Measurements from ENCODE around the gene EXOC2.

EXOC2 gene

GRCh38 chr6:499617-500016 is 193.3 kb downstream of the EXOC2 start:
- DNase-seq (no peak), ATAC-seq (ENCODE audit: insufficient read depth, low read depth) (peak; percentile 52)
- H3K9me3 ChIP-seq (ENCODE audit: insufficient read depth, low read length, severe bottlenecking), result no peaks in the 10 kb centered on the region
- H3K36me3 ChIP-seq (ENCODE audit: insufficient read depth, low read length), result peaks cover 15% of the 10 kb centered on the region; the same call in 1 of the 2 replicates
- peaks cover 38% of the 10 kb centered on the region for H3K4me1 ChIP-seq (ENCODE audit: insufficient read depth, low read length)
- TF ChIP-seq EZH2 (IDR thresholded peaks at IDR 0.05; ENCODE audit: borderline replicate concordance, low read depth, low read length, severe bottlenecking) (no peak), CTCF (IDR thresholded peaks at IDR 0.05; ENCODE audit: borderline replicate concordance, extremely low read depth, low read length, poor library complexity, severe bottlenecking) (peak; percentile 15)
- no peak overlapping the region for H3K9ac ChIP-seq (ENCODE audit: low read depth, low read length)
- 0 out of 2 replicates have a peak overlapping the region, but pooled peaks have one; percentile 61 for H3K27ac ChIP-seq (ENCODE audit: low read length)
- H3K27me3 ChIP-seq (ENCODE audit: insufficient read depth, low read length, poor library complexity), result no peaks in the 10 kb centered on the region
- H3K4me2 ChIP-seq (ENCODE audit: insufficient read depth, low read length), result peak overlapping the region; percentile 14
- H3K79me2 ChIP-seq (ENCODE audit: insufficient read depth, low read length), result no peaks in the 10 kb centered on the region
- H4K20me1 ChIP-seq (ENCODE audit: insufficient read depth, low read length), result no peaks in the 10 kb centered on the region
- H3K4me3 ChIP-seq (ENCODE audit: low read depth in 1 of 2, low read length in 2 of 2), result no peak overlapping the region
- no peak overlapping the region for H2AFZ ChIP-seq (ENCODE audit: low read depth, low read length)

- peak; percentile 88 for ATAC-seq (ENCODE audit: insufficient read depth, low read depth)
- Histone ChIP-seq H3K79me2 (ENCODE audit: insufficient read depth, low read length) (no peaks in the 10 kb centered on the region), H3K9me3 (ENCODE audit: insufficient read depth, low read length, severe bottlenecking) (no peaks in the 10 kb centered on the region), H4K20me1 (ENCODE audit: insufficient read depth, low read length) (no peaks in the 10 kb centered on the region), H3K27ac (ENCODE audit: low read length) (peak overlapping the region; percentile 61), H3K9ac (ENCODE audit: low read depth, low read length) (no peak overlapping the region; the same call in 1 of the 2 replicates), H3K4me3 (ENCODE audit: low read depth in 1 of 2, low read length in 2 of 2) (no peak overlapping the region), H3K4me1 (ENCODE audit: insufficient read depth, low read length) (peaks cover 38% of the 10 kb centered on the region), H3K36me3 (ENCODE audit: insufficient read depth, low read length) (peaks cover 12% of the 10 kb centered on the region; the same call in 1 of the 2 replicates), H3K4me2 (ENCODE audit: insufficient read depth, low read length) (peak overlapping the region; percentile 14; the same call in 1 of the 2 replicates), H3K27me3 (ENCODE audit: insufficient read depth, low read length, poor library complexity) (no peaks in the 10 kb centered on the region), H2AFZ (ENCODE audit: low read depth, low read length) (no peak overlapping the region)
- TF ChIP-seq CTCF (IDR thresholded peaks at IDR 0.05; ENCODE audit: borderline replicate concordance, extremely low read depth, low read length, poor library complexity, severe bottlenecking) (no peak), EZH2 (IDR thresholded peaks at IDR 0.05; ENCODE audit: borderline replicate concordance, low read depth, low read length, severe bottlenecking) (no peak)
- peak; percentile 71 for DNase-seq
These were observed 194.1 kb downstream of the EXOC2 start for GRCh38 chr6:498795-499231.

- Histone ChIP-seq H3K9me3 (ENCODE audit: insufficient read depth, low read length, severe bottlenecking) (no peaks in the 10 kb centered on the region), H3K27me3 (ENCODE audit: insufficient read depth, low read length, poor library complexity) (no peaks in the 10 kb centered on the region), H2AFZ (ENCODE audit: low read depth, low read length) (no peak overlapping the region), H3K9ac (ENCODE audit: low read depth, low read length) (no peak overlapping the region), H3K4me2 (ENCODE audit: insufficient read depth, low read length) (no peak overlapping the region), H4K20me1 (ENCODE audit: insufficient read depth, low read length) (no peaks in the 10 kb centered on the region), H3K36me3 (ENCODE audit: insufficient read depth, low read length) (peaks cover 12% of the 10 kb centered on the region; the same call in 1 of the 2 replicates), H3K79me2 (ENCODE audit: insufficient read depth, low read length) (no peaks in the 10 kb centered on the region), H3K27ac (ENCODE audit: low read length) (no peak overlapping the region), H3K4me3 (ENCODE audit: low read depth in 1 of 2, low read length in 2 of 2) (no peak overlapping the region), H3K4me1 (ENCODE audit: insufficient read depth, low read length) (peaks cover 36% of the 10 kb centered on the region)
- DNase-seq (no peak), ATAC-seq (ENCODE audit: insufficient read depth, low read depth) (no peak)
- TF ChIP-seq EZH2 (IDR thresholded peaks at IDR 0.05; ENCODE audit: borderline replicate concordance, low read depth, low read length, severe bottlenecking) (no peak), CTCF (IDR thresholded peaks at IDR 0.05; ENCODE audit: borderline replicate concordance, extremely low read depth, low read length, poor library complexity, severe bottlenecking) (no peak)
These were observed 195.7 kb downstream of the EXOC2 start for GRCh38 chr6:497258-497657.
